GM10248 (cell line): Measurements from ENCODE around the gene MED23.

ENCODE experiments used
- CTCF ChIA-PET: fragments of 300-600 bp; sonication (Branson Sonifier 250); formaldehyde crosslinking; extraction: SDS; loops from one replicate; lab custom pipeline; 2021; ENCODE audit warnings: antibody characterized with exemption; lab: Yijun Ruan, JAX
- POLR2A ChIA-PET: fragments of 350-650 bp; sonication (Branson Sonifier 250); formaldehyde crosslinking; extraction: SDS; loops from one replicate; lab custom pipeline; 2020; ENCODE audit warnings: antibody characterized with exemption; lab: Yijun Ruan, JAX
- DNase-seq: peaks from one replicate; pipeline ENCODE4 v3.0.0; 2012; ENCODE audit errors: extremely low spot score
- TF ChIP-seq, protein P1 (sequence below): IDR thresholded peaks from 2 replicates; pipeline ENCODE4 v1.5.1; 2012; ENCODE audit warnings: mild to moderate bottlenecking, low read depth; ENCODE audit errors: extremely low read depth, missing control alignments, control extremely low read depth

The MED23 gene

DNA sequence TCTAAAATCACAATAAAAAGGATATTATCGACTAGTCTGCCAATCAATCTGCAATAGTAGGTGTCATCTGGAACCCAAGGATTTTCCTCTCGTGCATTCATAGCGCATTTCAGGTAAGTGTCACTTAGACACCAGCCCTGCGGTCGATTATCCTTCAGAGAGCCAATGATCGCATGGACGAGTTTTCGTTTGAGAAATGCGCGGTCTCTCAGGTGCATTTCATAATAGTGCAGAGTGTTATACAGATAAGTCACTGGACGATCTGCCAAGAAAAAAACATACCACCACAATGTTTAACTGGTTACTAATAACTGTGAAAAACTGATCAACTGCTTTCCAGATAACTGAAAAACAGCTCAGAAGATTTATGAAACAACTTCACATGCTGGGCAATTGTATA is 34.0 kb downstream of the MED23 start:
- ChIA-PET CTCF (no interaction called here), POLR2A (no interaction called here)
- no peak for DNase-seq
- TF ChIP-seq, protein P1, sequence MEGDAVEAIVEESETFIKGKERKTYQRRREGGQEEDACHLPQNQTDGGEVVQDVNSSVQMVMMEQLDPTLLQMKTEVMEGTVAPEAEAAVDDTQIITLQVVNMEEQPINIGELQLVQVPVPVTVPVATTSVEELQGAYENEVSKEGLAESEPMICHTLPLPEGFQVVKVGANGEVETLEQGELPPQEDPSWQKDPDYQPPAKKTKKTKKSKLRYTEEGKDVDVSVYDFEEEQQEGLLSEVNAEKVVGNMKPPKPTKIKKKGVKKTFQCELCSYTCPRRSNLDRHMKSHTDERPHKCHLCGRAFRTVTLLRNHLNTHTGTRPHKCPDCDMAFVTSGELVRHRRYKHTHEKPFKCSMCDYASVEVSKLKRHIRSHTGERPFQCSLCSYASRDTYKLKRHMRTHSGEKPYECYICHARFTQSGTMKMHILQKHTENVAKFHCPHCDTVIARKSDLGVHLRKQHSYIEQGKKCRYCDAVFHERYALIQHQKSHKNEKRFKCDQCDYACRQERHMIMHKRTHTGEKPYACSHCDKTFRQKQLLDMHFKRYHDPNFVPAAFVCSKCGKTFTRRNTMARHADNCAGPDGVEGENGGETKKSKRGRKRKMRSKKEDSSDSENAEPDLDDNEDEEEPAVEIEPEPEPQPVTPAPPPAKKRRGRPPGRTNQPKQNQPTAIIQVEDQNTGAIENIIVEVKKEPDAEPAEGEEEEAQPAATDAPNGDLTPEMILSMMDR, result no peak

DNA sequence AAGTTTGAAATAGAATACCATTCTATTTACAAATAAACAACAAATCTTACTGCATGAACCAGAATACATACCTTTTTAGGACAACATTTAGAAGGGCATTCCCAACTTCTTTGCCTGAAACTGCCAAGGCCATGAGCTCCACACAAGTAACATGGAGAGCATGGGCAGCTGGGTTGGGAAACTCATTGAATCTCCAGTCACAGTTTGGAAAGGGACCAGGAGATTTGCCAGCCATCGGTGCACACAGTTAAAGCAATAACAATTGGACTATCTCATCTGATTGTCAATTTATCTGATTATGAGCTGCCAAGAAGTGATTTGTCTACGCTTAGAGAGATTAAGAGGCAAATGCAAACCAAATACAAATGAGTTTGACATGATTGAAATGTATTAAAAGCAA is 35.1 kb downstream of the MED23 start:
- CTCF ChIA-PET, result interaction anchor here (1.2 to 1.9 kb wide), 2 partner anchors 9 to 18 kb away, joined by 3 to 7 read pairs; no protein-coding TSS in a partner anchor
- POLR2A ChIA-PET, result no interaction called here
- no peak for DNase-seq
- TF ChIP-seq, protein P1, result no peak

DNA sequence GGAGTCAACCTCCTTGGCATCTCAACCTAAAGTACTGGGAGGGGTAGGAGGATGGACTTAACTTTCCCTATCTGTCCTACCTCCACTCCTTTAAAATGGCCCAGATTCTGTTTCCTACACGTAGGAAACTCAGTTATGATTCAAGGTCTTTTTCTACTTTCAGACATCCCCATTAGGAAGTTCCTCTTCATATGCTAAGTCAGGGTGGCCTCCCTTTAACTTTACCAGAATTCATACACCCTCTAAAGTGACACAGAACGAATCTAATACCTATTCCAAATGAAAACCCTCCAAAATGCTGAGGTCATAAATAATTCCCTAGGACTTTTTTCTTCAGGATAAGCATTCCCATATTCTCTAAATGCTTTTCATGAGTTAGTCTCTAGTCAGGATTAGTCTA is 39.4 kb downstream of the MED23 start:
- ChIA-PET CTCF (no interaction called here), POLR2A (no interaction called here)
- TF ChIP-seq, protein P1, result no peak
- no peak for DNase-seq

DNA sequence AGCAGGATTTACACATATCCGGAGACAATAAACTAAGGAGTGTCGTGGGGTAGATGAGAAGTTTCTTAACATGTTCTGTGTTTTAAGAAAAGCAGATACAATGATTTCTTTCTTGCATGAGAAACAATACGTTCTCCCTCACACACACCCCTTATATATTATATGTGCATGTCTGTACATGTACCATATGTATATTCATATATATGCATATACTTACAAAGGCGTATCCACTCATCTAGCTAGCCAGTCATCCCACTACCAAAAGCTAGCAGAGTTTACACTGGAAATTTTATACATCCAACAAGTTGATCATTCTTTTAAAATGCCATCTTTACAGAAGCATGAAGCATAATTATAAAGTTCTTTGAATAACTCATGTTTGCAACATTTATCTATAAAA is 40.1 kb downstream of the MED23 start:
- CTCF ChIA-PET, result no interaction called here
- no peak for DNase-seq
- TF ChIP-seq, protein P1, result no peak
- POLR2A ChIA-PET, result no interaction called here

DNA sequence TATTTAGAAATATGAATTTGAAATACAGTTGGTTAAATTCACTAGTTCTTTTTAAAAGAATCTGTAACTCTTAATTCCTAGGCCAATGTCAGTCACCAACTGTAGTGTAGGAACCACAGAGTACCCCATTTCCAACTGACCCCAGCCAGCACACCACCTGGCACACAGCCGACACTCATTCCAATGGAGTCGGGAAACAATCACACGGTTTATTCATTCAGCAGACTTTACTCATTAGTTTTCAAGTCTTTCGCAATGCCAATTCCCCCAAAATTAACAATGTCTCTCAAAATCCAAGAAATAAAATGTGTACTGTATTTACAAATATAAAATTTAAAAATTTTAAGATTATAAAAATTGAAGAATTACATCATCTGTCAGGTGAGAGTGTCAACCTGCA is 41.5 kb downstream of the MED23 start:
- POLR2A ChIA-PET, result no interaction called here
- TF ChIP-seq, protein P1, result no peak
- CTCF ChIA-PET, result interaction anchor here (0.9 to 3.6 kb wide), 2 partner anchors 41 to 1148 kb away, joined by 3 to 16 read pairs; partner anchors contain the start of gene MED23
- DNase-seq, result no peak

DNA sequence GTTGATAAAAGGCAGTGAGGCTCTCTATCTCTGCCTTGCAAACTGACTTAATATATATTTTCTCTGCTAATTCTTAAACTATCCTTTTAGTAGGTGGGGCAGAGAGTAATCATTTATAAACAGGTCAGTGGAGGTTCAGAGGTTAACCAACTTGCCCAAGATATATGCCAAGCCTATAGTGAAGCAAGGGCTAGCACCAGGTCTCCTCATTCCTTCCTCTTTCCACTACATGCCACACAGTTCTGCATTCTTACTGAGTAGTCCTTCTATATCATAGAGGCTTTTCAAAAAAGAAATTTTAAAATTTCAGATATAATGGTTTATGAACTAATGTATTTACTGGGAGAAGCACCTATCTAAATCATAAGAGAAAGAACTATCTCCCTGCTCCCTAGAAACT is 46.5 kb downstream of the MED23 start:
- ChIA-PET CTCF (no interaction called here), POLR2A (no interaction called here)
- TF ChIP-seq, protein P1, result no peak
- no peak for DNase-seq

DNA sequence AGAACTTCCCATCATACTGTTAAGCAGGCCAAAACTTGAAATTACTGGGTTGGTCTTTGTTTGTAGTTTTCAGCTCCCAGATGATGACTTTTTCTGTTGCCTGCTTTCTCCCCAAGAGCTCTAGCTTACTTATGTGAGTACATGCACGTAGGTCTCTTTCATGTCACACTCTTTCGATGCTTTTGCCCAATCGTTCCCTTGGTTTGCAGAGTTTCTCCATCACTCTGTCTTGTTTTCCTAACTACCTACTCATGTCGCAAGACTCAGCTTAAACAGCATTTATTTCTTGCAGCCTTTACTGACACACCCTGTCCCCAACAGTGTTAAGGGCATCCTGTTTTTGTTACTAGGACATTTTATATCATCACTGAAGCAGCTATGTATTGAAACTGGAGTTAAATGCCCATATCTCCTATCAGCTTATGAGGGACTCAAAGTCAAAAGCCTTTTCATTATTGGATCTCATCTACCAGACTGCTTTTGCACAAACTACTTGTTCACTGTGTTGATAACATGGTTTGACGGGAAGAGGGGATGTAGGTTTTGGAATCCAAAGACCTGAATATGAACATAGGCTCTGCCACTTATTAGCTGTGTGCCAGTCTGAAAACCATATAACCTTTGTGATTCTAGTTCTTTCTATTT is 52.1 kb downstream of the MED23 start:
- TF ChIP-seq, protein P1, result no peak
- no peak for DNase-seq
- ChIA-PET CTCF (interaction anchor here (1.1 to 1.4 kb wide), 3 partner anchors 8 to 38 kb away, joined by 3 to 4 read pairs (median 3); no protein-coding TSS in a partner anchor), POLR2A (no interaction called here)
